Measurements from ENCODE around the gene NSMF.

DNA sequence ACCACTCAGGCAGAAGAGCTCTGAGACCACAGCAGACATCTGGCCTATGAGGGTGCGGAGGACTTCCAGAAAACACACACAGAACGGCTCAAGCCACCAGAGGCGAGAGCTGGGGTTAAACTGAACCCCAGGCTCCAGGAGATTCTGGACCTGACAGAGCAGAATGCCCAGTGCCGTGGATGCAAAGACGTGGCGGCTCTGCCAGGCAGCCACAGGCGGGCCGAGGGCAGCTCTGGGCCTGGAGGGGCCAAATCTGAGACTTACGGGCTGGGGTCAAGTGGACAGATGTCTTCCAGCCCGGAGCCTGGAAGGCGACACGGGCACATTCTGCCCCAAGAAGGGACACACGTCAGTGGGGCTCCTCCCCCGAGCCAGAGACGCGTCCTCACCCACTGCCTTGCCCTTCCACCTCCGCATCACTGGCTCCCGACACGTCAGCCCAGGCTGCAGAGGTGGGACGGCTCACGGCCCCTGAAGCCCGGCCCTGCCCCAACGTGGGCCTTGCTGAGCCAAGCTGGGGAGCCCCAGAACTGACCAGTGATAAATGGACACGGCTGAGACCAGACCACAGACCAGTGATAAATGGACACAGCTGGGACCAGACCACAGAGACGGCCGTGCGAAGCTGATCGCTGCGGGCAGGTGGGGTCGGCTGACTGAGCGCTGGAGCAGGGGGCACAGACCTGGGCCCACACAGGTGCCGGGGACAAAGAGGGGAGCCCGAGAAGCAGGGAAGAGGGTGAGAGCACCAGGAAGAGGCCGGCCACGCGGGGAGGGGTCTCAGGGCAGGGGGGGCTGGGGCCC lies 40.9 kb upstream of the NSMF start:
- no peak for TF ChIP-seq EZH2phosphoT487 (IDR thresholded peaks at IDR 0.05; ENCODE audit: borderline replicate concordance)
- TF ChIP-seq, protein P1, sequence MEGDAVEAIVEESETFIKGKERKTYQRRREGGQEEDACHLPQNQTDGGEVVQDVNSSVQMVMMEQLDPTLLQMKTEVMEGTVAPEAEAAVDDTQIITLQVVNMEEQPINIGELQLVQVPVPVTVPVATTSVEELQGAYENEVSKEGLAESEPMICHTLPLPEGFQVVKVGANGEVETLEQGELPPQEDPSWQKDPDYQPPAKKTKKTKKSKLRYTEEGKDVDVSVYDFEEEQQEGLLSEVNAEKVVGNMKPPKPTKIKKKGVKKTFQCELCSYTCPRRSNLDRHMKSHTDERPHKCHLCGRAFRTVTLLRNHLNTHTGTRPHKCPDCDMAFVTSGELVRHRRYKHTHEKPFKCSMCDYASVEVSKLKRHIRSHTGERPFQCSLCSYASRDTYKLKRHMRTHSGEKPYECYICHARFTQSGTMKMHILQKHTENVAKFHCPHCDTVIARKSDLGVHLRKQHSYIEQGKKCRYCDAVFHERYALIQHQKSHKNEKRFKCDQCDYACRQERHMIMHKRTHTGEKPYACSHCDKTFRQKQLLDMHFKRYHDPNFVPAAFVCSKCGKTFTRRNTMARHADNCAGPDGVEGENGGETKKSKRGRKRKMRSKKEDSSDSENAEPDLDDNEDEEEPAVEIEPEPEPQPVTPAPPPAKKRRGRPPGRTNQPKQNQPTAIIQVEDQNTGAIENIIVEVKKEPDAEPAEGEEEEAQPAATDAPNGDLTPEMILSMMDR (conservative IDR thresholded peaks at IDR 0.05; ENCODE audit: low read length) = no peak
